Keratinocyte (primary cell): ENCODE measurements around the gene ACAA1. TPM values are rescaled to one million over a fixed set of nuclear protein-coding genes. Genes with fewer than 3 reads are reported as not detected.

Source experiments
- DNase-seq: peaks from one replicate; pipeline ENCODE4 v3.0.0-alpha.2; 2011; ENCODE audit warnings: low read depth, missing footprints, low spot score
- FAIRE-seq: peaks from 2 replicates; lab custom pipeline; 2011; peaks lifted over from hg19 to GRCh38; lab: Jason Lieb, UNC
- H2AFZ ChIP-seq: 2 replicates; pipeline ENCODE4 v1.6.0; 2012; ENCODE audit warnings: low read length, control low read depth, inconsistent platforms; ENCODE audit not compliant: control insufficient read depth
- H3K27ac ChIP-seq: 2 replicates; pipeline ENCODE4 v1.5.1; 2011; ENCODE audit warnings: low read length; ENCODE audit not compliant: control insufficient read depth, insufficient read depth
- H3K27me3 ChIP-seq: 3 replicates; pipeline ENCODE4 v1.6.0; 2011; ENCODE audit warnings: low read length; ENCODE audit not compliant: control insufficient read depth, insufficient read depth; ENCODE audit errors: extremely low read depth
- H3K36me3 ChIP-seq, 2 experiments: 2 replicates in 1 of 2; 3 replicates in 1 of 2; pipeline ENCODE4 v1.5.1; 2011; ENCODE audit warnings: low read length in 2 of 2, mild to moderate bottlenecking in 1 of 2; ENCODE audit not compliant: control insufficient read depth in 2 of 2, insufficient read depth in 2 of 2; ENCODE audit errors: extremely low read depth in 1 of 2
- H3K4me1 ChIP-seq: 3 replicates; pipeline ENCODE4 v1.5.1; 2011; ENCODE audit warnings: low read length; ENCODE audit not compliant: control insufficient read depth, insufficient read depth; ENCODE audit errors: extremely low read depth
- H3K4me2 ChIP-seq: 3 replicates; pipeline ENCODE4 v1.6.0; 2011; ENCODE audit warnings: low read depth, low read length; ENCODE audit not compliant: control insufficient read depth, insufficient read depth; ENCODE audit errors: extremely low read depth
- H3K4me3 ChIP-seq, 3 experiments: fragments of 200-600 bp in 1 of 3; sonication (generic) in 1 of 3; 2 replicates in 2 of 3; 3 replicates in 1 of 3; pipeline ENCODE4 v1.5.1; 2011 to 2016; ENCODE audit warnings: low read length in 3 of 3, mild to moderate bottlenecking in 3 of 3, control low read depth in 2 of 3, inconsistent platforms in 1 of 3, low read depth in 1 of 3, mixed read lengths in 1 of 3, mixed run types in 1 of 3, moderate library complexity in 1 of 3; ENCODE audit not compliant: control insufficient read depth in 2 of 3, insufficient read depth in 2 of 3; ENCODE audit errors: extremely low read depth in 1 of 3
- H3K79me2 ChIP-seq: 2 replicates; pipeline ENCODE4 v1.6.0; 2012; ENCODE audit warnings: low read length; ENCODE audit not compliant: control insufficient read depth, insufficient read depth
- H3K9ac ChIP-seq: 3 replicates; pipeline ENCODE4 v1.6.0; 2011; ENCODE audit warnings: low read length; ENCODE audit not compliant: control insufficient read depth, insufficient read depth; ENCODE audit errors: extremely low read depth
- H3K9me1 ChIP-seq: 3 replicates; pipeline ENCODE4 v1.6.0; 2011; ENCODE audit warnings: low read length; ENCODE audit not compliant: control insufficient read depth, insufficient read depth; ENCODE audit errors: extremely low read depth
- H3K9me3 ChIP-seq: 2 replicates; pipeline ENCODE4 v1.5.1; 2012; ENCODE audit warnings: low read depth, low read length; ENCODE audit not compliant: control insufficient read depth
- H4K20me1 ChIP-seq: 3 replicates; pipeline ENCODE4 v1.6.0; 2011; ENCODE audit warnings: low read length; ENCODE audit not compliant: control insufficient read depth, insufficient read depth; ENCODE audit errors: extremely low read depth
- CTCF ChIP-seq, 3 experiments: IDR thresholded peaks in 1 of 3; conservative IDR thresholded peaks in 1 of 3; optimal IDR thresholded peaks in 1 of 3; 2 replicates in 2 of 3; 3 replicates in 1 of 3; pipeline versions ENCODE3 to v1.5.1; 2011; ENCODE audit warnings: low read length in 3 of 3, mild to moderate bottlenecking in 3 of 3, moderate library complexity in 2 of 3, control low read depth in 1 of 3, inconsistent platforms in 1 of 3; ENCODE audit not compliant: insufficient read depth in 2 of 3; ENCODE audit errors: extremely low read depth in 1 of 3
- EZH2 ChIP-seq: IDR thresholded peaks from one replicate; pipeline ENCODE4 v1.6.1; 2012; ENCODE audit warnings: inconsistent platforms, mild to moderate bottlenecking, low read length, moderate library complexity
- dilution Hi-C: fragments of 300-500 bp; cut with MboI; formaldehyde crosslinking; loops from one replicate; pipeline ENCODE4 v1.7.0; 2020; ENCODE audit warnings: low sequenced_read_pairs; ENCODE audit not compliant: extremely low pct_ligation_motif_present
- polyA plus RNA-seq, 5 experiments: library from polyadenylated mRNA; depleted of rRNA in 3 of 5; stranded (reverse) in 3 of 5; stranded (forward) in 1 of 5; unstranded in 1 of 5; fragments of >200 nt; gene quantifications; 1 replicate in 1 of 5; 2 replicates in 3 of 5; 3 replicates in 1 of 5; pipeline versions ENCODE4 v1.2.1 to v1.2.3, GENCODE V29; 2011 to 2012; ENCODE audit warnings: missing spikeins in 2 of 5, low read depth in 1 of 5, low replicate concordance in 1 of 5

The ACAA1 gene
- polyA plus RNA-seq, 1 donor (not counting 4 experiments of a cell fraction or from before 2014, with no cell fraction given), result 85.3 TPM

GRCh38 chr3:38143511-38143910 lies 6.6 kb upstream of the ACAA1 start:
- H3K4me1 ChIP-seq, result peaks cover 29% of the 10 kb centered on the region
- dilution Hi-C loops, result no loop called here
- H3K9me1 ChIP-seq, result no peaks in the 10 kb centered on the region
- no peak overlapping the region for H3K4me3 ChIP-seq
- H3K79me2 ChIP-seq, result peaks cover 22% of the 10 kb centered on the region
- H2AFZ ChIP-seq, result no peak overlapping the region
- H3K27ac ChIP-seq, result no peak overlapping the region
- H3K9me3 ChIP-seq, result no peaks in the 10 kb centered on the region
- FAIRE-seq (no peak), DNase-seq (no peak)
- H4K20me1 ChIP-seq, result no peaks in the 10 kb centered on the region
- H3K27me3 ChIP-seq, result no peaks in the 10 kb centered on the region
- H3K4me2 ChIP-seq, result no peak overlapping the region
- TF ChIP-seq EZH2 (no peak), CTCF (optimal IDR thresholded peaks at IDR 0.05 in 1 of 3, IDR thresholded peaks at IDR 0.05 in 1 of 3, conservative IDR thresholded peaks at IDR 0.05 in 1 of 3; ENCODE audit: extremely low read depth in 1 of 3, insufficient read depth in 2 of 3, low read length in 3 of 3) (no peak)
- H3K9ac ChIP-seq, result no peak overlapping the region
- H3K36me3 ChIP-seq, result peaks cover 11 to 20% of the 10 kb centered on the region in 2 experiments

- peaks cover 24% of the 10 kb centered on the region for H3K79me2 ChIP-seq
- dilution Hi-C loops, result no loop called here
- H3K9me1 ChIP-seq, result no peaks in the 10 kb centered on the region
These were observed 6.0 kb upstream of the ACAA1 start for GRCh38 chr3:38142959-38143358.

More at GRCh38 chr3:38142959-38143358, 6.0 kb upstream of the ACAA1 start:
- Histone ChIP-seq H4K20me1 (no peaks in the 10 kb centered on the region), H3K9me3 (no peaks in the 10 kb centered on the region), H3K4me1 (peaks cover 34% of the 10 kb centered on the region), H3K27me3 (no peaks in the 10 kb centered on the region), H3K36me3 (peaks cover 11 to 20% of the 10 kb centered on the region in 2 experiments), H3K9ac (no peak overlapping the region), H2AFZ (no peak overlapping the region), H3K27ac (no peak overlapping the region), H3K4me2 (no peak overlapping the region), H3K4me3 (no peak overlapping the region)
- no peak for TF ChIP-seq CTCF (optimal IDR thresholded peaks at IDR 0.05 in 1 of 3, IDR thresholded peaks at IDR 0.05 in 1 of 3, conservative IDR thresholded peaks at IDR 0.05 in 1 of 3; ENCODE audit: extremely low read depth in 1 of 3, insufficient read depth in 2 of 3, low read length in 3 of 3)
- TF ChIP-seq EZH2, result no peak
- no peak for DNase-seq
- FAIRE-seq, result no peak
